DOHH2 (cell line): ENCODE measurements around the gene ARL15.

ENCODE experiments used
- H3F3A ChIP-seq: fragments of 200-600 bp; sonication (generic), shearing (Covaris generic); 2 replicates; pipeline ENCODE4 v1.6.0; 2016; ENCODE audit warnings: antibody characterized with exemption, mild to moderate bottlenecking; ENCODE audit not compliant: control insufficient read depth, insufficient read depth
- H3K27ac ChIP-seq: fragments of 200-600 bp; sonication (generic); 2 replicates; pipeline ENCODE4 v1.5.1; 2014; ENCODE audit warnings: low read depth, mild to moderate bottlenecking, low read length, moderate library complexity
- H3K27me3 ChIP-seq: fragments of 200-600 bp; sonication (generic); 2 replicates; pipeline ENCODE4 v1.6.1; 2014; ENCODE audit warnings: mild to moderate bottlenecking, low read length, mixed read lengths; ENCODE audit not compliant: control insufficient read depth
- H3K36me3 ChIP-seq: fragments of 200-600 bp; sonication (generic); 2 replicates; pipeline ENCODE4 v1.6.1; 2014; ENCODE audit warnings: mild to moderate bottlenecking, low read length, moderate library complexity, mixed read lengths; ENCODE audit not compliant: control insufficient read depth
- H3K4me1 ChIP-seq: fragments of 200-600 bp; sonication (generic); 2 replicates; pipeline ENCODE4 v1.6.1; 2014; ENCODE audit warnings: mild to moderate bottlenecking, low read length, mixed read lengths; ENCODE audit not compliant: control insufficient read depth
- H3K4me2 ChIP-seq: fragments of 200-600 bp; sonication (generic); 2 replicates; pipeline ENCODE4 v1.6.0; 2014; ENCODE audit warnings: mild to moderate bottlenecking, low read length, moderate library complexity
- H3K4me3 ChIP-seq: fragments of 200-600 bp; sonication (generic); 2 replicates; pipeline ENCODE4 v1.5.1; 2014; ENCODE audit warnings: mild to moderate bottlenecking, low read length, mixed read lengths
- H3K79me2 ChIP-seq: fragments of 200-600 bp; sonication (generic); 2 replicates; pipeline ENCODE4 v1.6.1; 2014; ENCODE audit warnings: mild to moderate bottlenecking, low read length, mixed read lengths; ENCODE audit not compliant: control insufficient read depth
- H3K9me2 ChIP-seq: fragments of 200-600 bp; sonication (generic); replicated peaks from 2 replicates; pipeline ENCODE4 v1.6.1; 2014; ENCODE audit warnings: mild to moderate bottlenecking, low read length, mixed read lengths; ENCODE audit not compliant: control insufficient read depth
- H3K9me3 ChIP-seq: fragments of 200-600 bp; sonication (generic); 2 replicates; pipeline ENCODE4 v1.6.1; 2014; ENCODE audit warnings: antibody characterized with exemption, low read length, mixed read lengths; ENCODE audit not compliant: control insufficient read depth, insufficient read depth
- H4K20me1 ChIP-seq: fragments of 200-600 bp; sonication (generic); 2 replicates; pipeline ENCODE4 v1.6.0; 2014; ENCODE audit warnings: low read depth, mild to moderate bottlenecking, antibody characterized with exemption, low read length, moderate library complexity; ENCODE audit not compliant: control insufficient read depth, insufficient read depth
- CTCF ChIP-seq: fragments of 200-600 bp; sonication (generic); IDR thresholded peaks from one replicate; pipeline ENCODE4 v1.5.1; 2014; ENCODE audit warnings: antibody characterized with exemption, mild to moderate bottlenecking, low read depth, low read length; ENCODE audit not compliant: poor library complexity, severe bottlenecking
- EZH2phosphoT487 ChIP-seq: fragments of 200-600 bp; sonication (generic); IDR thresholded peaks from 2 replicates; pipeline ENCODE4 v1.6.1; 2017; ENCODE audit warnings: borderline replicate concordance, mild to moderate bottlenecking, antibody characterized with exemption, low read length, moderate library complexity, mixed read lengths

The ARL15 gene

DNA sequence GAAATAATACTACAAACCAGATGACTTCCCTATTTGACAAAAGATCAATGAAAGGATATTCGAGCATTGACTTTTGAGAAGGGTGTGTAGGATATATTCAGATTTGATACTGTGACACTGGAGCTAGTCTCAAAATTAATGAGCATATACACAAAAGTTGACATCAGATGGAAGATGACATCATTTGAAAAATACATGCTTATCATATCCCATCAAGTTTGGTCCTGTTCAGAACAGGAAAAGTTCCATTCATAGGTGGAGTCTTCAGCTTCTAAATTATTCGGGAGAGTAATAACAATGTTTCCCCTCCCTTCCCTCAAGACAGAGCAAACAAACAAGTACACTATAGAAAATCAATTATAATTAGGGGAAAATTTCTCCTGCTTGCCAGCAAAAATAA is 401.6 kb downstream of the ARL15 start:
- Histone ChIP-seq H3K4me2 (no peak overlapping the region), H4K20me1 (no peaks in the 10 kb centered on the region), H3K27me3 (no peaks in the 10 kb centered on the region), H3K9me3 (no peaks in the 10 kb centered on the region), H3K4me3 (no peak overlapping the region), H3K9me2 (no peaks in the 10 kb centered on the region), H3K4me1 (no peaks in the 10 kb centered on the region), H3K79me2 (no peaks in the 10 kb centered on the region), H3K36me3 (no peaks in the 10 kb centered on the region), H3K27ac (no peak overlapping the region), H3F3A (no peaks in the 10 kb centered on the region)
- TF ChIP-seq EZH2phosphoT487 = no peak
- TF ChIP-seq CTCF = no peak

DNA sequence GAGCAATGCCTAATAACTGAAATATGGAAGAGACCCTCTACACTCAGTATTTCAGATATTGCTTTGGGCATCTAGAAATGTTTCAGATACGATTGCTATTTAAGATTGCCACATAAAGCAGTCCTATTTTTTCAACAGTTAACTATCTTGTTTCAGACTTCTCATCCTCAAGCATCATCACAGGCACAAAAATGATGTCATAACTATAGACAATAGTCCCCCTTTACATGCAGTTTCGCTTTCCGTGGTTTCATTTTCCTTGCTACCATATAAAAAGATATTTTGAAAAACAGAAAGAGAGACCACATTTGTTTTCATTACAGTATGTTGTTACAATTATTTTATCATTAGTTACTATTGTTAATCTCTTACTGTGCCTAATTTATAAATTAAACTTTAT is 402.5 kb downstream of the ARL15 start:
- TF ChIP-seq EZH2phosphoT487 (no peak), CTCF (no peak)

GRCh38 chr5:53906736-53907135 is 403.6 kb downstream of the ARL15 start:
- H3K36me3 ChIP-seq = no peaks in the 10 kb centered on the region
- H3K27me3 ChIP-seq = no peaks in the 10 kb centered on the region
- no peaks in the 10 kb centered on the region for H3K9me2 ChIP-seq
- no peaks in the 10 kb centered on the region for H3F3A ChIP-seq
- H3K4me2 ChIP-seq = no peak overlapping the region
- no peak overlapping the region for H3K27ac ChIP-seq
- H3K4me3 ChIP-seq = no peak overlapping the region
- H4K20me1 ChIP-seq = no peaks in the 10 kb centered on the region
- no peaks in the 10 kb centered on the region for H3K9me3 ChIP-seq
- TF ChIP-seq CTCF = no peak
- TF ChIP-seq EZH2phosphoT487 = no peak
- H3K4me1 ChIP-seq = no peaks in the 10 kb centered on the region
- no peaks in the 10 kb centered on the region for H3K79me2 ChIP-seq

More for the DNA sequence above, 402.5 kb downstream of the ARL15 start:
- H3K79me2 ChIP-seq = no peaks in the 10 kb centered on the region
- H3K36me3 ChIP-seq = no peaks in the 10 kb centered on the region
- H4K20me1 ChIP-seq = no peaks in the 10 kb centered on the region
- H3K9me3 ChIP-seq = no peaks in the 10 kb centered on the region
- no peak overlapping the region for H3K4me2 ChIP-seq
- no peak overlapping the region for H3K27ac ChIP-seq
- H3K4me1 ChIP-seq = no peaks in the 10 kb centered on the region
- H3K4me3 ChIP-seq = no peak overlapping the region
- no peaks in the 10 kb centered on the region for H3F3A ChIP-seq
- H3K9me2 ChIP-seq = no peaks in the 10 kb centered on the region
- no peaks in the 10 kb centered on the region for H3K27me3 ChIP-seq
